ENCODE measurements around the gene S100A13.

GRCh38 chr1:153608742-153609584 lies 18.3 kb downstream of the S100A13 start:
- no peak; the same call in 1 of the 2 replicates for TF ChIP-seq CTCF (conservative IDR thresholded peaks at IDR 0.05)
- TF ChIP-seq EZH2 (IDR thresholded peaks at IDR 0.05; ENCODE audit: low read depth) = no peak

Data from PC-9 (cell line).